H1 (cell line): ENCODE results near the gene FAM162A. TPM values are rescaled to one million over a fixed set of nuclear protein-coding genes. Genes with fewer than 3 reads are reported as not detected.

Experiments
- BRCA1 ChIP-seq: IDR thresholded peaks from 2 replicates; pipeline ENCODE4 v1.6.1; 2012; ENCODE audit warnings: low read depth, low read length, improper control_type of control experiment
- MAFK ChIP-seq: IDR thresholded peaks from 2 replicates; pipeline ENCODE4 v1.6.1; 2012; ENCODE audit warnings: low read depth, mild to moderate bottlenecking, improper control_type of control experiment, low read length
- PHF8 ChIP-seq: fragments of 200-600 bp; sonication (generic); conservative IDR thresholded peaks from 2 replicates; pipeline ENCODE4 v1.7.1; 2012; ENCODE audit warnings: low read depth, mild to moderate bottlenecking, inconsistent platforms, low read length, moderate library complexity
- TCF12 ChIP-seq: IDR thresholded peaks from 2 replicates; pipeline ENCODE4 v1.6.1; 2011; ENCODE audit warnings: low read depth, mild to moderate bottlenecking, low read length
- polyA plus RNA-seq, 7 experiments: library from polyadenylated mRNA; depleted of rRNA in 3 of 7; stranded (reverse) in 5 of 7; unstranded in 2 of 7; fragments of >200 nt in 5 of 7; fragments of 200-250 nt in 2 of 7; gene quantifications; 1 replicate in 5 of 7; 2 replicates in 1 of 7; 4 replicates in 1 of 7; pipeline versions ENCODE4 v1.2.1 to v1.2.3, GENCODE V29; 2011 to 2013; ENCODE audit warnings: missing spikeins in 2 of 7, mixed read lengths in 2 of 7
- total RNA-seq: library from RNA; stranded (reverse); fragmentation: NEBNext Ultra II Directional; extraction: Animal tissue kit (Norgen Biotek cat#: 25700); gene quantifications from 2 replicates; pipeline ENCODE4 v1.2.1, GENCODE V29; 2021

The FAM162A gene
- total and polyA plus RNA-seq, 2 of the 8 experiments (the other 6 are each of a cell fraction or from before 2014, with no cell fraction given): 38.2 to 59.7 TPM

DNA sequence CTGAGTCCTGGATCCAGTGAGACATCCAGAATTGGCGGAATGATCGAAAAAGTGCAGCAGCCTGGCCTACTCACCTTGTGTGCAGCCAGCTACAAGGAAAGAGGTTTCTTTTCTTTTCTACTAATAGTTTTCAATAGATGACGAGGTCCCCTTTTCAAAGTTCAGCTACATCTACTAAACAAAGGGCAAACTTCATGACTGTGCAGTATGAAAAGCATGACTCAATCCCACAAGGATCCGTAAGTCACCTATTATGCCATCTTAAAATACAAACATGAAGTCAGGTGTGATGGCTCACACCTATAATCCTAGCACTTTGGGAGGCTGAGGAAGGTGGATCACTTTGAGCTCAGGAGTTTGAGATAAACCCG is 17.6 kb upstream of the FAM162A start (continued):
- TF ChIP-seq MAFK: no peak
- TF ChIP-seq PHF8: no peak
- TF ChIP-seq BRCA1: no peak
- TF ChIP-seq TCF12: no peak
